HEK293 (cell line): ENCODE data around the gene OR1E2.

Experiments used
- CTCF ChIA-PET: fragments of 350-600 bp; formaldehyde crosslinking; extraction: SDS; loops from one replicate; lab custom pipeline; 2021; ENCODE audit warnings: antibody characterized with exemption; lab: Yijun Ruan, JAX
- POLR2A ChIA-PET: fragments of 300-600 bp; formaldehyde crosslinking; extraction: SDS; loops from one replicate; lab custom pipeline; 2020; ENCODE audit warnings: antibody characterized with exemption, inconsistent platforms; lab: Yijun Ruan, JAX
- H3K27ac ChIP-seq: fragments of 200-500 bp; sonication (Bioruptor generic); 2 replicates; pipeline ENCODE4 v1.5.1; 2014; ENCODE audit warnings: low read depth, low read length, control low read depth, inconsistent platforms; ENCODE audit errors: extremely low read depth
- H3K36me3 ChIP-seq, 2 experiments: fragments of 200-500 bp in 1 of 2; sonication (Bioruptor generic) in 1 of 2; 1 replicate in 1 of 2; 2 replicates in 1 of 2; pipeline ENCODE4 v1.5.1; 2014 to 2017; ENCODE audit warnings: inconsistent platforms in 2 of 2, low read length in 2 of 2; ENCODE audit not compliant: control insufficient read depth in 2 of 2, insufficient read depth in 1 of 2
- H3K4me1 ChIP-seq: fragments of 200-500 bp; sonication (Bioruptor generic); 2 replicates; pipeline ENCODE4 v1.5.1; 2014; ENCODE audit warnings: mild to moderate bottlenecking, low read length, inconsistent platforms; ENCODE audit not compliant: control insufficient read depth, insufficient read depth
- H3K4me3 ChIP-seq: 2 replicates; pipeline ENCODE4 v1.5.1; 2011; ENCODE audit warnings: low read depth, mild to moderate bottlenecking, control low read depth, low read length, moderate library complexity
- H3K9me3 ChIP-seq: fragments of 200-500 bp; sonication (Bioruptor generic); 2 replicates; pipeline ENCODE4 v1.5.1; 2014; ENCODE audit warnings: low read depth, low read length, inconsistent platforms; ENCODE audit not compliant: control insufficient read depth, insufficient read depth
- AEBP2 ChIP-seq: fragments of 450-650 bp; formaldehyde crosslinking; IDR thresholded peaks from 2 replicates; pipeline ENCODE4 v1.5.1; 2016; ENCODE audit warnings: missing biosample characterization, missing genetic modification characterization, borderline replicate concordance
- HOXA7 ChIP-seq: sonication (generic); formaldehyde crosslinking; IDR thresholded peaks from 2 replicates; pipeline ENCODE4 v1.8.1; 2022; ENCODE audit warnings: missing genetic modification reagents, borderline replicate concordance
- OSR2 ChIP-seq: fragments of 450-650 bp; formaldehyde crosslinking; IDR thresholded peaks from 2 replicates; pipeline ENCODE4 v1.5.1; 2016; ENCODE audit warnings: missing biosample characterization, missing genetic modification characterization
- OVOL3 ChIP-seq: fragments of 450-650 bp; formaldehyde crosslinking; IDR thresholded peaks from 2 replicates; pipeline ENCODE4 v1.5.1; 2016; ENCODE audit warnings: missing biosample characterization, missing genetic modification characterization
- PATZ1 ChIP-seq: fragments of 450-650 bp; formaldehyde crosslinking; IDR thresholded peaks from 2 replicates; pipeline ENCODE4 v1.5.1; 2016; ENCODE audit warnings: missing biosample characterization, missing genetic modification characterization
- PRDM10 ChIP-seq: fragments of 450-650 bp; formaldehyde crosslinking; IDR thresholded peaks from 2 replicates; pipeline ENCODE4 v1.5.1; 2016; ENCODE audit warnings: missing biosample characterization, missing genetic modification characterization
- PRDM6 ChIP-seq: fragments of 450-650 bp; formaldehyde crosslinking; IDR thresholded peaks from 2 replicates; pipeline ENCODE4 v1.5.1; 2017; ENCODE audit warnings: missing biosample characterization, missing genetic modification characterization
- SCRT1 ChIP-seq: fragments of 450-650 bp; formaldehyde crosslinking; IDR thresholded peaks from 2 replicates; pipeline ENCODE4 v1.5.1; 2016; ENCODE audit warnings: missing biosample characterization, missing genetic modification characterization, borderline replicate concordance
- SCRT2 ChIP-seq: fragments of 450-650 bp; formaldehyde crosslinking; IDR thresholded peaks from 2 replicates; pipeline ENCODE4 v1.5.1; 2016; ENCODE audit warnings: missing biosample characterization, missing genetic modification characterization
- SP7 ChIP-seq: fragments of 450-650 bp; formaldehyde crosslinking; IDR thresholded peaks from 2 replicates; pipeline ENCODE4 v1.5.1; 2016; ENCODE audit warnings: missing biosample characterization, missing genetic modification characterization
- ZEB2 ChIP-seq: fragments of 450-650 bp; formaldehyde crosslinking; IDR thresholded peaks from 2 replicates; pipeline ENCODE4 v1.5.1; 2016; ENCODE audit warnings: missing biosample characterization, missing genetic modification characterization
- ZFHX2 ChIP-seq: fragments of 450-650 bp; formaldehyde crosslinking; conservative IDR thresholded peaks from 2 replicates; pipeline ENCODE4 v1.5.1; 2016; ENCODE audit warnings: missing biosample characterization, missing genetic modification characterization
- ZIC2 ChIP-seq: fragments of 450-650 bp; formaldehyde crosslinking; IDR thresholded peaks from 2 replicates; pipeline ENCODE4 v1.5.1; 2016; ENCODE audit warnings: missing biosample characterization, missing genetic modification characterization
- ZNF114 ChIP-seq: fragments of 450-650 bp; formaldehyde crosslinking; IDR thresholded peaks from 2 replicates; pipeline ENCODE4 v1.5.0; 2017; ENCODE audit warnings: missing biosample characterization, missing genetic modification characterization
- ZNF146 ChIP-seq: fragments of 450-650 bp; formaldehyde crosslinking; IDR thresholded peaks from 2 replicates; pipeline ENCODE4 v1.5.1; 2016; ENCODE audit warnings: missing biosample characterization, missing genetic modification characterization
- ZNF211 ChIP-seq: fragments of 450-650 bp; formaldehyde crosslinking; IDR thresholded peaks from 2 replicates; pipeline ENCODE4 v1.5.1; 2016; ENCODE audit warnings: low read depth, missing biosample characterization, missing genetic modification characterization
- ZNF221 ChIP-seq: fragments of 450-650 bp; formaldehyde crosslinking; IDR thresholded peaks from 2 replicates; pipeline ENCODE4 v1.5.1; 2017; ENCODE audit warnings: missing biosample characterization, missing genetic modification characterization, borderline replicate concordance
- ZNF37A ChIP-seq: fragments of 450-650 bp; IDR thresholded peaks from 2 replicates; pipeline ENCODE4 v1.5.1; 2018; ENCODE audit warnings: missing biosample characterization, missing genetic modification characterization
- ZNF513 ChIP-seq: fragments of 450-650 bp; IDR thresholded peaks from 2 replicates; pipeline ENCODE4 v1.5.1; 2018; ENCODE audit warnings: missing biosample characterization, missing genetic modification characterization
- ZNF529 ChIP-seq: fragments of 450-650 bp; formaldehyde crosslinking; IDR thresholded peaks from 2 replicates; pipeline ENCODE4 v1.5.1; 2017; ENCODE audit warnings: missing genetic modification characterization, missing biosample characterization; ENCODE audit not compliant: insufficient replicate concordance
- ZNF530 ChIP-seq: fragments of 450-650 bp; formaldehyde crosslinking; IDR thresholded peaks from 2 replicates; pipeline ENCODE4 v1.5.1; 2016; ENCODE audit warnings: low read depth, missing biosample characterization, missing genetic modification characterization
- ZNF658 ChIP-seq: fragments of 450-650 bp; formaldehyde crosslinking; IDR thresholded peaks from 2 replicates; pipeline ENCODE4; 2016; ENCODE audit warnings: missing biosample characterization, missing genetic modification characterization
- ZNF660 ChIP-seq: fragments of 450-650 bp; IDR thresholded peaks from 2 replicates; pipeline ENCODE4 v1.5.1; 2018; ENCODE audit warnings: missing biosample characterization, mild to moderate bottlenecking, missing genetic modification characterization
- ZNF670 ChIP-seq: fragments of 450-650 bp; formaldehyde crosslinking; IDR thresholded peaks from 2 replicates; pipeline ENCODE4 v1.5.1; 2016; ENCODE audit warnings: missing biosample characterization, missing genetic modification characterization, low read depth
- ZNF701 ChIP-seq: fragments of 450-650 bp; formaldehyde crosslinking; IDR thresholded peaks from 2 replicates; pipeline ENCODE4 v1.5.1; 2016; ENCODE audit warnings: missing biosample characterization, missing genetic modification characterization
- ZNF776 ChIP-seq: fragments of 450-650 bp; formaldehyde crosslinking; IDR thresholded peaks from 2 replicates; pipeline ENCODE4 v1.5.0; 2017; ENCODE audit warnings: missing biosample characterization, missing genetic modification characterization, borderline replicate concordance
- ZSCAN30 ChIP-seq: fragments of 450-650 bp; IDR thresholded peaks from 2 replicates; pipeline ENCODE4 v1.5.1; 2018; ENCODE audit warnings: missing biosample characterization, mild to moderate bottlenecking, missing genetic modification characterization, moderate library complexity

The OR1E2 gene

GRCh38 chr17:3400055-3400454, 33.6 kb downstream of the OR1E2 start:
- CTCF ChIA-PET: no interaction called here
- POLR2A ChIA-PET: no interaction called here
- no peaks in the 10 kb centered on the region for H3K36me3 ChIP-seq
- no peaks in the 10 kb centered on the region for H3K9me3 ChIP-seq
- no peaks in the 10 kb centered on the region for H3K4me1 ChIP-seq
- H3K27ac ChIP-seq: no peak overlapping the region
- no peak for TF ChIP-seq HOXA7 (CRISPR knock-in tag)
- TF ChIP-seq SCRT2 (tag by site-specific recombination): peak; percentile 86
- no peak for TF ChIP-seq ZNF776 (tag by site-specific recombination)
- TF ChIP-seq ZNF211 (tag by site-specific recombination): no peak
- TF ChIP-seq ZFHX2 (tag by site-specific recombination): no peak
- TF ChIP-seq SCRT1 (tag by site-specific recombination): peak; percentile 59; the same call in 1 of the 2 replicates
- TF ChIP-seq ZNF670: no peak
- no peak for TF ChIP-seq ZNF221 (tag by site-specific recombination)
- H3K4me3 ChIP-seq: no peak overlapping the region

- Histone ChIP-seq H3K4me3 (no peak within 1 kb of the TSS), H3K4me1 (no peaks in the 10 kb centered on the region), H3K36me3 (no peaks in the 10 kb centered on the region), H3K27ac (no peak within 1 kb of the TSS), H3K9me3 (no peaks in the 10 kb centered on the region)
- TF ChIP-seq ZSCAN30 (tag by site-specific recombination) (no peak), ZNF114 (no peak), PATZ1 (no peak), ZIC2 (tag by site-specific recombination) (no peak), ZNF529 (tag by site-specific recombination) (no peak), ZNF146 (tag by site-specific recombination) (no peak), ZNF660 (tag by site-specific recombination) (no peak), ZEB2 (tag by site-specific recombination) (no peak), PRDM6 (tag by site-specific recombination) (no peak), ZNF513 (tag by site-specific recombination) (no peak), ZNF658 (tag by site-specific recombination) (no peak), ZNF37A (tag by site-specific recombination) (no peak), OSR2 (tag by site-specific recombination) (no peak), ZNF530 (tag by site-specific recombination) (no peak), ZNF701 (tag by site-specific recombination) (no peak), PRDM10 (tag by site-specific recombination) (no peak), AEBP2 (tag by site-specific recombination) (no peak), OVOL3 (tag by site-specific recombination) (no peak), SP7 (tag by site-specific recombination) (no peak)
- POLR2A ChIA-PET: no interaction called here
- CTCF ChIA-PET: no interaction called here
These were observed 35.3 kb downstream of the OR1E2 start, which contains the start of gene OR1E1 for GRCh38 chr17:3398310-3398709. OR1E1 (minus strand) TSS chr17:3398410; CDS start chr17:3398410, 0 bp downstream.
